HepG2 (cell line): ENCODE data around the gene PSD4. TPM values are rescaled to one million over a fixed set of nuclear protein-coding genes. Genes with fewer than 3 reads are reported as not detected.
A peak's percentile ranks its signal among the peaks of the same experiment; 100 is the strongest.

Source experiments
- E2F1 ChIP-seq: sonication (generic); formaldehyde crosslinking; IDR thresholded peaks from 2 replicates; pipeline ENCODE4 v1.5.0; 2020; ENCODE audit warnings: missing genetic modification reagents
- HMGA1 ChIP-seq: sonication (generic); formaldehyde crosslinking; conservative IDR thresholded peaks from 2 replicates; pipeline ENCODE4 v1.4.0; 2020; ENCODE audit warnings: missing genetic modification reagents
- HNRNPK ChIP-seq: fragments of 200-400 bp; formaldehyde crosslinking; IDR thresholded peaks from 2 replicates; pipeline ENCODE4 v1.6.1; 2018; ENCODE audit warnings: low read length, low read depth, moderate library complexity, mild to moderate bottlenecking; ENCODE audit not compliant: poor library complexity, severe bottlenecking
- HNRNPL ChIP-seq: fragments of 200-400 bp; formaldehyde crosslinking; IDR thresholded peaks from 2 replicates; pipeline ENCODE4 v1.6.1; 2017; ENCODE audit warnings: mild to moderate bottlenecking, low read depth, low read length
- IRF1 ChIP-seq: sonication (generic); formaldehyde crosslinking; IDR thresholded peaks from 2 replicates; pipeline ENCODE4 v1.4.0; 2020; ENCODE audit warnings: low read depth, mild to moderate bottlenecking, missing genetic modification reagents
- KDM1A ChIP-seq: IDR thresholded peaks from 2 replicates; pipeline ENCODE4 v1.6.1; 2016; ENCODE audit warnings: missing compliant biosample characterization
- KMT2B ChIP-seq: IDR thresholded peaks from 2 replicates; pipeline ENCODE4 v1.6.1; 2016; ENCODE audit warnings: missing genetic modification reagents, missing compliant biosample characterization
- MED13 ChIP-seq: sonication (generic); formaldehyde crosslinking; IDR thresholded peaks from 2 replicates; pipeline ENCODE4 v1.5.0; 2020; ENCODE audit warnings: missing genetic modification reagents
- PATZ1 ChIP-seq: sonication (generic); formaldehyde crosslinking; IDR thresholded peaks from 2 replicates; pipeline ENCODE4 v1.4.0; 2020; ENCODE audit warnings: missing genetic modification reagents
- RCOR2 ChIP-seq: IDR thresholded peaks from 2 replicates; pipeline ENCODE4 v1.6.1; 2016; ENCODE audit warnings: missing biosample characterization, missing genetic modification reagents
- SALL2 ChIP-seq: sonication (generic); formaldehyde crosslinking; IDR thresholded peaks from 2 replicates; pipeline ENCODE4 v1.8.1; 2023; ENCODE audit warnings: mild to moderate bottlenecking, missing genetic modification reagents, inconsistent platforms
- ZBTB20 ChIP-seq: sonication (generic); formaldehyde crosslinking; IDR thresholded peaks from 2 replicates; pipeline ENCODE4 v1.8.1; 2023; ENCODE audit warnings: missing genetic modification reagents, low read depth, mild to moderate bottlenecking, borderline replicate concordance
- ZBTB38 ChIP-seq: sonication (generic); formaldehyde crosslinking; IDR thresholded peaks from 2 replicates; pipeline ENCODE4 v1.5.1; 2020; ENCODE audit warnings: mild to moderate bottlenecking, missing genetic modification reagents
- ZNF256 ChIP-seq: sonication (generic); formaldehyde crosslinking; conservative IDR thresholded peaks from 2 replicates; pipeline ENCODE4 v1.4.0; 2020; ENCODE audit warnings: missing genetic modification reagents
- ZNF646 ChIP-seq: sonication (generic); formaldehyde crosslinking; IDR thresholded peaks from 2 replicates; pipeline ENCODE4 v1.9.0; 2021; ENCODE audit warnings: mild to moderate bottlenecking, missing genetic modification reagents
- ZNF660 ChIP-seq: sonication (generic); formaldehyde crosslinking; IDR thresholded peaks from 2 replicates; pipeline ENCODE4 v1.5.1; 2020; ENCODE audit warnings: mild to moderate bottlenecking, low read depth, missing genetic modification reagents, borderline replicate concordance
- ZNF775 ChIP-seq: sonication (generic); formaldehyde crosslinking; IDR thresholded peaks from 2 replicates; pipeline ENCODE4 v1.4.0; 2020; ENCODE audit warnings: missing genetic modification reagents, mild to moderate bottlenecking, moderate library complexity, borderline replicate concordance
- ZSCAN31 ChIP-seq: sonication (generic); formaldehyde crosslinking; IDR thresholded peaks from 2 replicates; pipeline ENCODE4 v1.5.0; 2020; ENCODE audit warnings: low read depth, mild to moderate bottlenecking, missing genetic modification reagents
- polyA plus RNA-seq, 8 experiments: library from polyadenylated mRNA; depleted of rRNA in 3 of 8; stranded (reverse) in 7 of 8; unstranded in 1 of 8; fragments of >200 nt; fragmentation: Illumina TruSeq in 4 of 8; extraction: Trizol in 4 of 8; gene quantifications; 2 replicates each; pipeline versions ENCODE4 v1.2.1 to v1.2.3, GENCODE V29; 2011 to 2016; ENCODE audit warnings: low read depth in 4 of 8, missing spikeins in 1 of 8, mixed read lengths in 1 of 8; ENCODE audit not compliant: insufficient read depth in 1 of 8
- total RNA-seq, 5 experiments: library from RNA; depleted of rRNA; stranded (reverse); fragments of >200 nt; fragmentation: Illumina TruSeq; extraction: Trizol; gene quantifications; 2 replicates each; pipeline ENCODE4 v1.2.3, GENCODE V29; 2016; ENCODE audit warnings: low read depth in 1 of 5

PSD4 gene
- total and polyA plus RNA-seq, 2 of the 13 experiments (the other 11 are each of a cell fraction or from before 2014, with no cell fraction given), result 5.8 to 9.4 TPM

- TF ChIP-seq ZNF646 (CRISPR knock-in tag), result no peak
- TF ChIP-seq SALL2 (CRISPR knock-in tag), result peak; percentile 63; the same call in 1 of the 2 replicates
- peak; percentile 44; the same call in 1 of the 2 replicates for TF ChIP-seq PATZ1
- peak; percentile 76 for TF ChIP-seq ZSCAN31 (CRISPR knock-in tag)
- TF ChIP-seq ZBTB20 (CRISPR knock-in tag), result peak; percentile 85; the same call in 1 of the 2 replicates
- no peak for TF ChIP-seq MED13 (CRISPR knock-in tag)
- no peak for TF ChIP-seq ZNF660
- no peak for TF ChIP-seq KDM1A
- TF ChIP-seq HNRNPK, result no peak
- TF ChIP-seq HMGA1, result no peak
- TF ChIP-seq ZNF256, result no peak
- TF ChIP-seq HNRNPL, result no peak
- TF ChIP-seq IRF1 (CRISPR knock-in tag), result no peak
- peak; percentile 82 for TF ChIP-seq ZBTB38
- TF ChIP-seq ZNF775 (CRISPR knock-in tag), result no peak
- peak; percentile 71 for TF ChIP-seq RCOR2
- TF ChIP-seq E2F1 (CRISPR knock-in tag), result no peak
- TF ChIP-seq KMT2B (CRISPR knock-in tag), result no peak
These were observed 6.6 kb downstream of the PSD4 start (continued) for GRCh38 chr2:113180131-113180946.
